KMS-11 (cell line): ENCODE measurements around the gene CBLC.

Experiments
- H2AFZ ChIP-seq: fragments of 200-600 bp; sonication (generic); 2 replicates; pipeline ENCODE4 v1.6.1; 2016; ENCODE audit warnings: antibody characterized with exemption, mixed run types, low read depth
- H3K27ac ChIP-seq: fragments of 200-600 bp; sonication (generic); 2 replicates; pipeline ENCODE4 v1.6.1; 2016; ENCODE audit warnings: mild to moderate bottlenecking, mixed run types
- H3K27me3 ChIP-seq: fragments of 200-600 bp; sonication (generic); 2 replicates; pipeline ENCODE4 v1.6.1; 2017; ENCODE audit warnings: mild to moderate bottlenecking, low read depth, mixed run types, moderate library complexity; ENCODE audit not compliant: insufficient read depth
- H3K36me3 ChIP-seq: fragments of 200-600 bp; sonication (generic); 2 replicates; pipeline ENCODE4 v1.6.1; 2017; ENCODE audit warnings: mild to moderate bottlenecking, mixed run types; ENCODE audit not compliant: insufficient read depth
- H3K4me1 ChIP-seq: fragments of 200-600 bp; sonication (generic); 2 replicates; pipeline ENCODE4 v1.6.1; 2016; ENCODE audit warnings: mild to moderate bottlenecking, low read depth, mixed run types; ENCODE audit not compliant: poor library complexity, severe bottlenecking
- H3K4me2 ChIP-seq: fragments of 200-600 bp; sonication (generic); 2 replicates; pipeline ENCODE4 v1.7.0; 2016; ENCODE audit warnings: mild to moderate bottlenecking, mixed run types
- H3K4me3 ChIP-seq: fragments of 200-600 bp; sonication (generic); IDR thresholded peaks from 2 replicates; pipeline ENCODE4 v1.6.1; 2017; ENCODE audit warnings: low read depth, low read length, mixed read lengths; ENCODE audit not compliant: insufficient read depth
- H3K79me2 ChIP-seq: fragments of 200-600 bp; sonication (generic); 2 replicates; pipeline ENCODE4 v1.6.1; 2016; ENCODE audit warnings: low read depth, mixed run types; ENCODE audit not compliant: insufficient read depth
- H3K9ac ChIP-seq: fragments of 200-600 bp; sonication (generic); 2 replicates; pipeline ENCODE4 v1.6.1; 2016; ENCODE audit warnings: mild to moderate bottlenecking, mixed run types
- H4K20me1 ChIP-seq: fragments of 200-600 bp; sonication (generic); 2 replicates; pipeline ENCODE4 v1.6.1; 2016; ENCODE audit warnings: mild to moderate bottlenecking, mixed run types; ENCODE audit not compliant: insufficient read depth
- CTCF ChIP-seq: fragments of 200-600 bp; sonication (generic); conservative IDR thresholded peaks from 2 replicates; pipeline ENCODE4 v1.6.1; 2017; ENCODE audit warnings: low read depth, mild to moderate bottlenecking, antibody characterized with exemption, low read length, moderate library complexity, mixed read lengths

The CBLC gene

GRCh38 chr19:44820648-44821609 is 43.2 kb downstream of the CBLC start:
- Histone ChIP-seq H3K27ac (no peak overlapping the region), H3K27me3 (peaks cover 56% of the 10 kb centered on the region), H3K9ac (no peak overlapping the region), H4K20me1 (no peaks in the 10 kb centered on the region), H3K4me3 (no peak overlapping the region), H3K4me1 (no peaks in the 10 kb centered on the region), H3K79me2 (no peaks in the 10 kb centered on the region), H2AFZ (no peak overlapping the region), H3K4me2 (no peak overlapping the region), H3K36me3 (no peaks in the 10 kb centered on the region)
- no peak for TF ChIP-seq CTCF

- H3K36me3 ChIP-seq: no peaks in the 10 kb centered on the region
- no peak overlapping the region for H3K27ac ChIP-seq
- H3K4me1 ChIP-seq: no peaks in the 10 kb centered on the region
- TF ChIP-seq CTCF: no peak
- H3K4me3 ChIP-seq: no peak overlapping the region
- no peak overlapping the region for H2AFZ ChIP-seq
- peaks cover 52% of the 10 kb centered on the region for H3K27me3 ChIP-seq
- H3K79me2 ChIP-seq: no peaks in the 10 kb centered on the region
- H4K20me1 ChIP-seq: no peaks in the 10 kb centered on the region
- H3K4me2 ChIP-seq: no peak overlapping the region
- H3K9ac ChIP-seq: no peak overlapping the region
Measured at GRCh38 chr19:44822177-44822576, 44.5 kb downstream of the CBLC start.

GRCh38 chr19:44822670-44823372 is 45.1 kb downstream of the CBLC start:
- Histone ChIP-seq H2AFZ (no peak overlapping the region), H3K4me2 (no peak overlapping the region), H3K36me3 (no peaks in the 10 kb centered on the region), H3K27me3 (peaks cover 47% of the 10 kb centered on the region), H3K79me2 (no peaks in the 10 kb centered on the region), H3K9ac (no peak overlapping the region), H4K20me1 (no peaks in the 10 kb centered on the region), H3K4me1 (no peaks in the 10 kb centered on the region), H3K4me3 (no peak overlapping the region), H3K27ac (no peak overlapping the region)
- TF ChIP-seq CTCF: no peak

- TF ChIP-seq CTCF: no peak
- Histone ChIP-seq H4K20me1 (no peaks in the 10 kb centered on the region), H3K27me3 (peaks cover 42% of the 10 kb centered on the region), H3K4me1 (no peaks in the 10 kb centered on the region), H3K79me2 (no peaks in the 10 kb centered on the region), H3K36me3 (no peaks in the 10 kb centered on the region), H3K4me2 (no peak overlapping the region), H3K4me3 (no peak overlapping the region), H3K27ac (no peak overlapping the region), H3K9ac (no peak overlapping the region), H2AFZ (no peak overlapping the region)
Measured at GRCh38 chr19:44823373-44823698, 45.6 kb downstream of the CBLC start.
